Peyer's patch (tissue), 4 donors: ENCODE data around the gene HEPACAM2.

Experiments used
- CTCF ChIP-seq, 6 experiments: fragments of 450-650 bp in 4 of 6; fragments of 200-600 bp in 2 of 6; sonication (generic) in 1 of 6; IDR thresholded peaks; one replicate each; pipeline ENCODE4 v1.5.1; 2017 to 2019; ENCODE audit warnings: antibody characterized with exemption in 6 of 6, mild to moderate bottlenecking in 3 of 6, moderate library complexity in 1 of 6
- POLR2A ChIP-seq, 2 donors: fragments of 450-650 bp; IDR thresholded peaks; one replicate each; pipeline ENCODE4 v1.5.1; 2017; ENCODE audit warnings: antibody characterized with exemption in 2 of 2, mild to moderate bottlenecking in 2 of 2, moderate library complexity in 2 of 2

GRCh38 chr7:93146036-93146435, 80.2 kb downstream of the HEPACAM2 start:
- TF ChIP-seq CTCF (IDR thresholded peaks at IDR 0.05) (no peak), POLR2A (IDR thresholded peaks at IDR 0.05) (no peak)
